Trophoblast cell (in vitro differentiated cells and primary cell): ENCODE measurements around the gene ZDHHC19.

Experiments
- DNase-seq, 2 donors: peaks; one replicate each; pipeline ENCODE4 v3.0.0-alpha.2; 2016
- H2AFZ ChIP-seq: 2 replicates; pipeline ENCODE4 v1.6.1; 2013; ENCODE audit warnings: low read length, moderate library complexity, mild to moderate bottlenecking; ENCODE audit not compliant: insufficient read depth, poor library complexity
- H2AK5ac ChIP-seq: 2 replicates; pipeline ENCODE4 v1.6.1; 2013; ENCODE audit warnings: mild to moderate bottlenecking, low read length
- H2BK120ac ChIP-seq: 2 replicates; pipeline ENCODE4 v1.6.1; 2013; ENCODE audit warnings: low read length, mild to moderate bottlenecking, moderate library complexity; ENCODE audit not compliant: insufficient read depth, poor library complexity
- H2BK12ac ChIP-seq: 2 replicates; pipeline ENCODE4 v1.6.1; 2013; ENCODE audit warnings: mild to moderate bottlenecking, low read length, moderate library complexity
- H2BK5ac ChIP-seq: 2 replicates; pipeline ENCODE4 v1.6.1; 2013; ENCODE audit warnings: low read length, low read depth, moderate library complexity, mild to moderate bottlenecking; ENCODE audit not compliant: poor library complexity
- H3K14ac ChIP-seq: 2 replicates; pipeline ENCODE4 v1.6.1; 2013; ENCODE audit warnings: mild to moderate bottlenecking, low read length
- H3K18ac ChIP-seq: 2 replicates; pipeline ENCODE4 v1.6.1; 2013; ENCODE audit warnings: mild to moderate bottlenecking, low read length
- H3K23ac ChIP-seq: 2 replicates; pipeline ENCODE4 v1.6.1; 2013; ENCODE audit warnings: low read length
- H3K27ac ChIP-seq: 2 replicates; pipeline ENCODE4 v1.5.1; 2013; ENCODE audit warnings: low read depth, mild to moderate bottlenecking, inconsistent platforms, low read length, moderate library complexity
- H3K27me3 ChIP-seq: 2 replicates; pipeline ENCODE4 v1.6.1; 2013; ENCODE audit warnings: inconsistent platforms, mild to moderate bottlenecking, low read length, moderate library complexity; ENCODE audit not compliant: insufficient read depth
- H3K36me3 ChIP-seq, 2 experiments: 1 replicate in 1 of 2; 2 replicates in 1 of 2; pipeline ENCODE4 v1.6.1; 2013; ENCODE audit warnings: low read length in 2 of 2, mild to moderate bottlenecking in 2 of 2, moderate library complexity in 1 of 2; ENCODE audit not compliant: insufficient read depth in 2 of 2, control insufficient read depth in 1 of 2
- H3K4ac ChIP-seq: 2 replicates; pipeline ENCODE4 v1.6.1; 2013; ENCODE audit warnings: low read depth, mild to moderate bottlenecking, low read length, moderate library complexity
- H3K4me1 ChIP-seq, 2 experiments: 1 replicate in 1 of 2; 2 replicates in 1 of 2; pipeline ENCODE4 v1.6.1; 2013; ENCODE audit warnings: low read length in 2 of 2, mild to moderate bottlenecking in 2 of 2, moderate library complexity in 1 of 2; ENCODE audit not compliant: insufficient read depth in 2 of 2, control insufficient read depth in 1 of 2
- H3K4me2 ChIP-seq: 2 replicates; pipeline ENCODE4 v1.6.1; 2013; ENCODE audit warnings: inconsistent platforms, mild to moderate bottlenecking, low read length, moderate library complexity
- H3K4me3 ChIP-seq: 2 replicates; pipeline ENCODE4 v1.5.1; 2013; ENCODE audit warnings: mild to moderate bottlenecking, low read depth, low read length, inconsistent platforms
- H3K79me1 ChIP-seq: one replicate; pipeline ENCODE4 v1.6.1; 2013; ENCODE audit warnings: low read length
- H3K79me2 ChIP-seq: 2 replicates; pipeline ENCODE4 v1.6.1; 2013; ENCODE audit warnings: low read length, mild to moderate bottlenecking; ENCODE audit not compliant: control insufficient read depth, insufficient read depth, poor library complexity
- H3K9ac ChIP-seq: 2 replicates; pipeline ENCODE4 v1.6.1; 2013; ENCODE audit warnings: mild to moderate bottlenecking, low read length
- H3K9me3 ChIP-seq: 2 replicates; pipeline ENCODE4 v1.6.1; 2013; ENCODE audit warnings: low read depth, mild to moderate bottlenecking, control low read depth, inconsistent platforms, low read length; ENCODE audit not compliant: insufficient read depth
- H4K12ac ChIP-seq: 2 replicates; pipeline ENCODE4 v1.6.1; 2013; ENCODE audit warnings: low read depth, mild to moderate bottlenecking, low read length, moderate library complexity
- H4K8ac ChIP-seq: 2 replicates; pipeline ENCODE4 v1.6.1; 2013; ENCODE audit warnings: low read depth, mild to moderate bottlenecking, low read length, moderate library complexity
- H4K91ac ChIP-seq: one replicate; pipeline ENCODE4 v1.6.1; 2013; ENCODE audit warnings: low read depth, mild to moderate bottlenecking, low read length, moderate library complexity
- WGBS: extraction: QIAGEN DNeasy Blood & Tissue Kit; methylation state at CpG from one replicate; pipeline ENCODE4 v1.1.7; 2013; ENCODE audit warnings: missing lambda C conversion rate; ENCODE audit not compliant: insufficient read length, insufficient coverage; ENCODE audit errors: extremely low coverage; 5-methylcytosine and 5-hydroxymethylcytosine counted together

Gene ZDHHC19

GRCh38 chr3:196218155-196218712, 7.0 kb upstream of the ZDHHC19 start:
- H3K79me1 ChIP-seq = no peaks in the 10 kb centered on the region
- H3K4ac ChIP-seq = no peak overlapping the region
- H2BK12ac ChIP-seq = no peak overlapping the region
- H2AK5ac ChIP-seq = no peak overlapping the region
- H3K14ac ChIP-seq = no peak overlapping the region
- WGBS = no CpG with 5 or more reads among the region's 13 CpGs
- H4K8ac ChIP-seq = no peak overlapping the region
- peaks cover 5% of the 10 kb centered on the region for H3K27me3 ChIP-seq
- no peak for DNase-seq
- H3K27ac ChIP-seq = no peak overlapping the region
- H4K91ac ChIP-seq = no peak overlapping the region
- H3K36me3 ChIP-seq = no peaks in the 10 kb centered on the region
- H2BK120ac ChIP-seq = no peak overlapping the region
- no peak overlapping the region for H3K4me2 ChIP-seq
- H3K9ac ChIP-seq = no peak overlapping the region
- no peak overlapping the region for H3K18ac ChIP-seq
- no peak overlapping the region for H4K12ac ChIP-seq
- peaks cover 4 to 5% of the 10 kb centered on the region in 2 experiments for H3K4me1 ChIP-seq
- no peak overlapping the region for H2AFZ ChIP-seq
- H3K79me2 ChIP-seq = no peaks in the 10 kb centered on the region
- peaks cover 3% of the 10 kb centered on the region for H3K9me3 ChIP-seq
- no peak overlapping the region for H3K23ac ChIP-seq
- H2BK5ac ChIP-seq = no peak overlapping the region
- H3K4me3 ChIP-seq = no peak overlapping the region

GRCh38 chr3:196217307-196218154, 6.3 kb upstream of the ZDHHC19 start:
- Histone ChIP-seq H2AFZ (no peak overlapping the region), H3K27ac (no peak overlapping the region), H3K23ac (no peak overlapping the region), H3K79me1 (no peaks in the 10 kb centered on the region), H3K4me3 (no peak overlapping the region), H2AK5ac (no peak overlapping the region), H3K9me3 (peaks cover 3% of the 10 kb centered on the region), H4K12ac (no peak overlapping the region), H3K14ac (no peak overlapping the region), H3K4me2 (no peak overlapping the region), H3K4ac (no peak overlapping the region), H4K8ac (no peak overlapping the region), H3K4me1 (peaks cover 4 to 5% of the 10 kb centered on the region in 2 experiments), H3K18ac (no peak overlapping the region), H2BK120ac (no peak overlapping the region), H2BK12ac (no peak overlapping the region), H4K91ac (no peak overlapping the region), H3K27me3 (peaks cover 5% of the 10 kb centered on the region), H3K79me2 (no peaks in the 10 kb centered on the region), H3K36me3 (no peaks in the 10 kb centered on the region), H2BK5ac (no peak overlapping the region), H3K9ac (no peak overlapping the region)
- no peak for DNase-seq
- no CpG with 5 or more reads among the region's 12 CpGs for WGBS

- Histone ChIP-seq H2AK5ac (no peak overlapping the region), H4K8ac (no peak overlapping the region), H2BK12ac (no peak overlapping the region), H3K4me1 (peaks cover 4 to 5% of the 10 kb centered on the region in 2 experiments), H3K36me3 (no peaks in the 10 kb centered on the region), H3K79me2 (no peaks in the 10 kb centered on the region), H3K4me3 (no peak overlapping the region), H3K9me3 (peaks cover 3% of the 10 kb centered on the region), H3K18ac (no peak overlapping the region), H3K9ac (no peak overlapping the region), H3K23ac (no peak overlapping the region), H3K4me2 (no peak overlapping the region), H2BK120ac (no peak overlapping the region), H4K91ac (no peak overlapping the region), H3K27ac (no peak overlapping the region), H3K4ac (no peak overlapping the region), H3K79me1 (no peaks in the 10 kb centered on the region), H3K14ac (no peak overlapping the region), H4K12ac (no peak overlapping the region), H2AFZ (no peak overlapping the region), H3K27me3 (peaks cover 5% of the 10 kb centered on the region), H2BK5ac (no peak overlapping the region)
- DNase-seq = no peak
- no CpG with 5 or more reads among the region's 25 CpGs for WGBS
These were observed 5.5 kb upstream of the ZDHHC19 start for GRCh38 chr3:196216681-196217211.

- Histone ChIP-seq H3K23ac (no peak within 1 kb of the TSS), H3K4me1 (peaks cover 4 to 5% of the 10 kb centered on the region in 2 experiments)
These were observed 4.9 kb upstream of the ZDHHC19 start, which contains the start of gene SLC51A for GRCh38 chr3:196216089-196216564. SLC51A (plus strand) TSS chr3:196216534; CDS start chr3:196216713, 179 bp downstream.

More at GRCh38 chr3:196216089-196216564, 4.9 kb upstream of the ZDHHC19 start, which contains the start of gene SLC51A:
- DNase-seq = no peak
- Histone ChIP-seq H4K91ac (no peak within 1 kb of the TSS), H3K9me3 (peaks cover 3% of the 10 kb centered on the region), H3K4me2 (no peak within 1 kb of the TSS), H3K27ac (no peak within 1 kb of the TSS), H2AK5ac (no peak within 1 kb of the TSS), H3K14ac (no peak within 1 kb of the TSS), H2BK120ac (no peak within 1 kb of the TSS), H2AFZ (no peak within 1 kb of the TSS), H2BK12ac (no peak within 1 kb of the TSS), H3K4ac (no peak within 1 kb of the TSS), H3K9ac (no peak within 1 kb of the TSS), H3K27me3 (peaks cover 5% of the 10 kb centered on the region), H3K18ac (no peak within 1 kb of the TSS), H3K36me3 (no peaks in the 10 kb centered on the region), H3K79me1 (no peaks in the 10 kb centered on the region), H3K79me2 (no peaks in the 10 kb centered on the region), H4K8ac (no peak within 1 kb of the TSS), H2BK5ac (no peak within 1 kb of the TSS), H4K12ac (no peak within 1 kb of the TSS), H3K4me3 (no peak within 1 kb of the TSS)
- no CpG with 5 or more reads among the region's 15 CpGs for WGBS
